B cell (primary cell): Measurements from ENCODE around the gene TRIO.

Source experiments
- CTCF ChIP-seq: fragments of 200-600 bp; IDR thresholded peaks from one replicate; pipeline ENCODE4 v1.8.0; 2022; ENCODE audit warnings: antibody characterized with exemption, mild to moderate bottlenecking
- EZH2 ChIP-seq: IDR thresholded peaks from 2 replicates; pipeline ENCODE4 v1.6.1; 2012; ENCODE audit warnings: borderline replicate concordance, low read depth, mild to moderate bottlenecking, moderate library complexity, low read length; ENCODE audit not compliant: insufficient read depth, poor library complexity, severe bottlenecking

GRCh38 chr5:14339468-14339867 lies 196.3 kb downstream of the TRIO start:
- TF ChIP-seq CTCF = no peak
- no peak for TF ChIP-seq EZH2
